KOPT-K1 (cell line): ENCODE results near the gene CCDC82.

Experiments used
- H3K27ac ChIP-seq: fragments of 200-600 bp; sonication (generic); 2 replicates; pipeline ENCODE4 v1.5.1; 2016; ENCODE audit warnings: antibody characterized with exemption, mild to moderate bottlenecking, low read depth, low read length; ENCODE audit not compliant: poor library complexity, severe bottlenecking
- H3K36me3 ChIP-seq: fragments of 200-600 bp; sonication (generic); 2 replicates; pipeline ENCODE4 v1.5.1; 2017; ENCODE audit warnings: antibody characterized with exemption, mild to moderate bottlenecking, low read length, moderate library complexity; ENCODE audit not compliant: insufficient read depth
- H3K9me3 ChIP-seq: fragments of 200-600 bp; sonication (generic); 2 replicates; pipeline ENCODE4 v1.5.1; 2017; ENCODE audit warnings: antibody characterized with exemption, low read length, mild to moderate bottlenecking; ENCODE audit not compliant: insufficient read depth, poor library complexity, severe bottlenecking

The CCDC82 gene

DNA sequence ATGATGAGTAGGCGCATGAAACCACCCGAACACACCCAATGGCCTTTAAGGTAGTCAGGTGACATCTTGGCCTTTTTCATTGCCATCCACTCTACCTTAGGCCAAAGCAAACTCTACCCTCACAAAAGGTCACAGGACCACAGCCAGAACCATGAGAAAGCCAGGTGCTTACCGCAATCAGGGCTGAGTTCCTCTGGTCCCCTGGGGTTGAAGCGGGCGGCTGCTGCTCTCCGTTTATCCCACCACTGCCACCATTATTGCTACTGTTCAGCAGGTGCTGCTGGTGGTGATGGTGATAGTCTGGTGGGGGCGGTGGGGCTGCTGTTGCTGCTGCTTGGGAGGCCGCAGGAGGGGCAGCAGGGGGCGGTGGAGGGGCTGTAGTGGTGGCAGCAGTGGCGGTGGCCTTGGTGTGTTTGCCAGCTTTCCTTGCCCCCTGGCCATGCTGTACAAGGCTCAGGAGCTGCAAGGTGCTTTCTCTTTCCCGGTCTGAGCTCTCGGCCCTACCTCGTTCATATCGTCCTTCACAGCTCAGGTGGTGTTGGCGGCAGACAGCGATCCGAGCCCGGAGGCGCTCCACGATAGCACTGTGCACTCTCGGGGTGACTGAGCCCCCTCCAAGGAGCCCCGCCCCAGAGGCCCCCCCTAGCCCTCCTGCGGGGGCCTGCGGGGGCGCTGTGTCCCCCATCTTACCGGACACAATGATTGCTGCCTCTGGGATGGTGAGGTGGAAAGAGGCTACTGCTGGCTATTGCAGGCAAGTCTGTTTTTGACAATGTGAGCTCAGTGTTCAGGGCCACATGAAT is 48.3 kb downstream of the CCDC82 start:
- no peaks in the 10 kb centered on the region for H3K9me3 ChIP-seq
- H3K27ac ChIP-seq: no peak overlapping the region
- no peaks in the 10 kb centered on the region for H3K36me3 ChIP-seq

DNA sequence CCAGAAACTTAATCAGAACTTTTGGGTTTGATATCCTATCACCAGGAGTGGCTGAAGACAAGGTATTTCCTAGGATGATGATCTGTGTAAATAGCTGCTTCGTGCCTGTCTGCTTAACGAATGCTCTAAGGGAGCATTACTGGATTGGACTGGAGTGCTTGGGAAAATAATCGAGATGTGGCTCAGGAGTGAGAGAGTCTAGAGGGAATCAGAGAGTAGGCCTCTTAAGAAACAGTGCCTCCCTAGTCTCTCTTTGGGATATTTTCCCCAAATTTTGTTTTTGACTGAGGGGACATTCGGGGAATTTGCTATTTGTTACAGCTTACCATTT is 49.2 kb downstream of the CCDC82 start:
- Histone ChIP-seq H3K36me3 (no peaks in the 10 kb centered on the region), H3K27ac (no peak overlapping the region), H3K9me3 (no peaks in the 10 kb centered on the region)

DNA sequence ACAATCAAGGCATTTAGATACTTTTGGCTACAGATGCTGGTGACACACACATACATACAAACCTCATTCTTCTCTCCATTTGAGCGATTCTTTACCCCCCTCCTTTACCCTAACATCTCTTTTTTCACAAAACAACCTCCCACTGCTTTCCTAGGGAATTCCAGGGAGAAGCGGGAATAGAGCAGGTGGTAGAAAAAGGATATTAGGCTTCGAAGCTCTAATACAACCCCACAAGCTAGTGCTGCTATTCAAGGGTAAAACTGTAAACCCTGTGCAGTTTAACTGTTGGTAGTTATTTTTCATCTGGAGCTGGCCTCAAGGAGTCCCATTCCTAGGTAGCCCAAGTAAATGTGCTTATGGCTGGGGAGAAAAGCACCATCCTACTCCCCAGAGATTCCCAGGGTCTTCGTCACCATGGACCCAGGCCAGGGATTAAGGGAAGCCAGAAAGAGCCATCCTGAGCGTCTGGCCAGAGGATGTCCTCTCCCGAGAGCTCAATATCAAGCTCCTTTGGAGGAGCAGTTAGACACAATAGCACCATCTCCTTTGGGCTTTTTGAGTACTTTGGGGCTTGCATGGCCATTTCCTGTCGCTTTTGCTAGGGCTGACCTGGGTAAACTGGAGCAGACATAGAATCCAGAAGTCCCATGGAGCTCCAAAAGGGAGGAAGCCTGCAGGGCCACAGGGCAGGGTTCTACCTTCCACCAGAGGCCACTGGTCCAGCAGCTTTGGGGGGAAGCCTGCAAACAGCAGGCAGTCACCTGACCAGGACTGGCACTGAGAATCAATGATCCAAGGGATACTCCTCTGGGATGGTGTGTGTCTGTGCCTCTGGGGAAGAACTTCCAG is 49.8 kb downstream of the CCDC82 start:
- no peaks in the 10 kb centered on the region for H3K9me3 ChIP-seq
- H3K27ac ChIP-seq: no peak overlapping the region
- no peaks in the 10 kb centered on the region for H3K36me3 ChIP-seq

DNA sequence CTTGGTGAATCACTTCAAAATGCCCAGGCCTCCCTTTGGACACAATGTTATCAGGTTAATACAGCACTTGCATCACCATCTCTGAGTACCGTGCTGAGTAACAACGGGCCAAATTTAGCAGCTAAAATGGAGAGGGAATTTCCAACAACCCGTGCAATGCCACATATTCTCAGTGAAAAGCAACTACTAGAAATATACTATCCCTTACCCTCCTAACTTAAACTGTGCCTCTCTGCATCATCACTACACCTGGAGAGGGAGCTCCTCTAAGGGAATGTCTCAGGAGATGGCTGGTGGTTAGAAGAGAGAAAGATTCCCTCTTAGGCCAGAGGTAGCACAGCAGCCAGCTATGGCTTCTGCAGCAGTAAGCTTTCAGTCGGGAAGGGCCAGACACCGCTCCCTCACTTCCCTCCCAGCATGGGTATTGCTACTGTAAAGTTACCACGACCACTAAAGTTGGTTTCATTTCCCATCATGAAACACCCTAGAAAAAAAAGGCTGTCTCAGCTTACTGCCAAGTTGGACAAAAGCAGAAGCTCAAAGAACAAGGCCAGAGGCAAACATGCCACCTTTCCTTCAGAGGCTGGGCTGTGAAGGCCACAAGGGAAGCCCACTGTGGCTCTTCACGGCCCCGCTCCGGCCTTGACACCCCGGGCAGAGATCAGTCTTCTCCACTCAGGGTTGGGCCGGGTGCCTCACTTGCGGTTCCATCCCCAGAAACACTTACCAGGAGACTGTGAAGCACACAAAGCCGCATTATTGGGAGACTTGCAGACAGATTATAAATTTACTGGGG is 50.6 kb downstream of the CCDC82 start:
- Histone ChIP-seq H3K27ac (no peak overlapping the region), H3K9me3 (no peaks in the 10 kb centered on the region), H3K36me3 (no peaks in the 10 kb centered on the region)

DNA sequence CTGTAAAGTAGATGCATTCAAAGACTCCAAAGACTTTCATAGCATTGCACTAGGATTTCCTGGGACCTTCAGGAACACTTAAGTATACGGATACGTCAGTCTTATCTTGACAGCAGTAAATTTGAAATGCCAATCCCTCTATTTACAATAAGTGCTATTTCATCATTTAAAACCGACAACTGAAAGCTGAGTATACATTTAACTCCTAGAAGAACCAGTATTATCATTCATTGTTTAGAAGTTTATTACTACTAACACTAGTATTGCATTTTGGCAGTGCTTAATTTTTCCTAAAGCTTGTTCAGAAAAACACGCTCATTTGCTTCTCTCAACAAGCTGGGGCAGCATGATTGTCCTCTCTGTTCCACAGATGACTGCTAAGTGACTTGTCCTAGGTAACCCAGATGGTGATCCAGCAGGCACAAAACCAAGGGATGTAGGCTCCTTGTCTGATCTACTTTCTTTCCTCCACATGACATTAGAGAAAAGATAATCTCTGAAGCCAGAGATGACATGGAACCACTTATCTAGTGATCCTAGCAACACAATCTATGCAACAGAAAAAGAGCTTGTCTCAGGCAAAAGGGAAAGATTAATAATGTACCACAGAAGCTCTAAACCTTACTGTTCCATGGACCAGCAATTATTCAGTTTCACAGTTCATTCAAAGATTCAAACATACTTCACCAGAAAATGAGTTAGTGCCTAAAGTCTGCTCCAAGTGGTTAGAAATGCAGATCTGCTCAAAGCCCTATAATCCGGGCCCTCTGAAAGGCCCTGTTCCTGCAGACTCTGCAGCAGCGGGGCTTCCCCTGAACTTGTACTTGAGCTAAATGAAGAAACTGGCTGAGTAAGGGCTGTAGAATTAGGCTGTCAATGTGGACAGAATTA is 51.9 kb downstream of the CCDC82 start:
- Histone ChIP-seq H3K9me3 (no peaks in the 10 kb centered on the region), H3K27ac (no peak overlapping the region)

DNA sequence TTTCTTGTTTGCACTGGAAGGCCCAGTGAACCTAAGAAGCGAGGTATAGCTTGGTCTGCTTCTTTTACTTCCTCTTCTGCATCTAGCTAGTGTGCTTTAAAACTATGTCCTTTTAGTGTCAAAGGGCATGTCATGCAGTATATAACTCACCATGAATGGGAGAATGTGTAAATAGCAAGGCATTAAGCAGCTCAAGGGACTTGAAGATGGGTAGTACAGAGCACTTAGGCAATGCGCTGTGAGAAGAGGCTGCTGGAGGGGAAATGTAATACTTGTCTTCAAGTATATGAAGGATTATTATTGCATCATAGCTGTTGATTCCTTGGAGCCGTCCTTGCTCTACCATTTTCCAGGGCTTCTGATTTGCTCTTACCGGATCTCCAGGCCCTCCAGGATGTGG is 54.3 kb downstream of the CCDC82 start:
- Histone ChIP-seq H3K36me3 (no peaks in the 10 kb centered on the region), H3K9me3 (no peaks in the 10 kb centered on the region), H3K27ac (no peak overlapping the region)

More for the DNA sequence above, 51.9 kb downstream of the CCDC82 start:
- H3K36me3 ChIP-seq: no peaks in the 10 kb centered on the region

DNA sequence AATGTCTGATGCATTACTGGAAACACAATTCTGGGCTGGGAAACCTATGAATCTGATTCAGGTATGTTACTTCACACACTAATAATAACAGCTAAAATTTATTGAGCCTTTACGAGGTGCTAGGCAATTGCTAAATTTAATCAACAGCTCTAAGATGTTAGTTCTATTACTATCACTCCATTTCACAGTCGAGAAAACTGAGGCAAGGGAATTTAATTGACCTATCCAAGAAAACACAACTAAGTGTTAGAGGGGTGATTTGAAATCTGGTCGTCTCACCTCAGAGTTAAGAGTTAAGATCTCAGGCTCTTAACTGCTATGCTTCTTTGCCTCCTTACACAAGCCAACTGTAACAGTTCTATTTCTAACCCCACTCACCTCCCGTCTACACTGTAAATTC is 55.5 kb downstream of the CCDC82 start:
- Histone ChIP-seq H3K36me3 (no peaks in the 10 kb centered on the region), H3K27ac (no peak overlapping the region), H3K9me3 (no peaks in the 10 kb centered on the region)

DNA sequence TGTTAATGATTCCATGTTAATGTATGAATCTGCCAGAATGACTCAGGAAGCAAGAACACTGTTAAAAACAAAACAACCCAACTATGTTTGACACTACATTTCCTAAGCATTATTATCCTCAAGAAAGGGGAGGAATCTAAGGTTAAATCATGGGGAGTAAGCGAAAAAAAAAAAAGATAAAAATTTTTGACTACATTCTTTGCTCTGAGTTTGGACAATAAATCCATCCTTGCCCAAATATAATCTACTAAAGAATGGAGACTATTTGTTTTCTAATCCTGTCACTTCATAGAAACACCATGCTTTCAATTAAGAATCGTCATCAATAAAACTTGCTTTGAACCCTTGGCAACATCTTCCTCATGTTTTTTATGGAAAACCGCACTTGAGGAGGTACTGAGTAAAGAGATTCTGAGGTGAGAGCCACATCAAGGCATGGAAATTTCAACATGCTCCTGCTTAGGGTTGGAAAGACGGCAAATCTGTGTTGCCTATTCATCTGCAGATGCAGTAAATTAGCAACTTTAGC is 56.5 kb downstream of the CCDC82 start:
- Histone ChIP-seq H3K27ac (no peak overlapping the region), H3K36me3 (no peaks in the 10 kb centered on the region), H3K9me3 (no peaks in the 10 kb centered on the region)

DNA sequence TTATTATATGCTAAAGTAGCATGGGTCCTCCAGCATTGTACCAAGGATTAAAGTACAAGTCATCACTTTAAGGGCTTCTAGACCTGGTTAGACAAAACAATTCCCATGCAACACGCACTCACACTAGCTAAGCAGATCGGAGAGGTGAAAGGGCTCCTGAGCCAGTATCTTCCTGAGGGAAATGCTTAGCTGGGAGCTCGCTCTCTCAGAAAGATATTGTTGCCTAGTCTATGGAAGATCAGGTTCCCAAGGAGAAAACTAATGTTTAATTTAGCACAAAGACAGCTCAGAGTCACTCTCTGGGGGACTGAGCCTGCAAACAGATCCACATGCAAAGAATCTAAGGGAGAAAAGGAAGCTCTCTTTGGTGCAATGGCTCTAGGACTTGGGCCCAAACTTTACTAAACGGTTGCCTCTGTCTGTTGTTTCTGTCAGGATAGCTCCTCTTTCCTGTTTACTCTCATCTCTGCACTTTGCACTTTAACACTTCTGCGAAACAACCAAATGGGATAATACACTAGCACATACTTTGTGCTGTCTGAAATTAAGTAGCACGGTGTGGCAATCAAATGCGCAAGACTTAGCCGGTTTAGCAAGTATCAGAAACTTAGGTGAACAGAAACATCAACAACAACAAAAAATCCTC is 57.5 kb downstream of the CCDC82 start:
- Histone ChIP-seq H3K27ac (no peak overlapping the region), H3K36me3 (no peaks in the 10 kb centered on the region), H3K9me3 (no peaks in the 10 kb centered on the region)

DNA sequence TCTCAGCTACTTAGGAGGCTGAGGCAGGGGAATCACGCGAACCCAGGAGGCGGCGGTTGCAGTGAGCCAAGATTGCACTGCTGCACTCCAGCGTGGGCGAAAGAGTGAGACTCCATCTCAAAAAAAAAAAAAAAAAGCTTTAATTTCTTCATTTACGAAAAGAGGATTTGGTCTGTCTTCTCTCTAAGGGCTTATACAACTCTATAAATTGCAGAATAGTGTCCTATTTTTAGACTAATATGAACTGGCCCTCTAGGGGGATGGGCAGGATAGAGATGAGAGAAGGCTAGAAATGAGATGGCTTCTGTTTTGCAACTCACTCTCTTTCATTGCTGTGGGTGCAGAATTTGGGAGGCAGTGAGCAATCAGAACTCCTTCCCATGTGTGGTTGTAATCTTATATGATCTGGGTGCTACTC is 58.0 kb downstream of the CCDC82 start:
- no peaks in the 10 kb centered on the region for H3K36me3 ChIP-seq
- no peak overlapping the region for H3K27ac ChIP-seq
- H3K9me3 ChIP-seq: no peaks in the 10 kb centered on the region

DNA sequence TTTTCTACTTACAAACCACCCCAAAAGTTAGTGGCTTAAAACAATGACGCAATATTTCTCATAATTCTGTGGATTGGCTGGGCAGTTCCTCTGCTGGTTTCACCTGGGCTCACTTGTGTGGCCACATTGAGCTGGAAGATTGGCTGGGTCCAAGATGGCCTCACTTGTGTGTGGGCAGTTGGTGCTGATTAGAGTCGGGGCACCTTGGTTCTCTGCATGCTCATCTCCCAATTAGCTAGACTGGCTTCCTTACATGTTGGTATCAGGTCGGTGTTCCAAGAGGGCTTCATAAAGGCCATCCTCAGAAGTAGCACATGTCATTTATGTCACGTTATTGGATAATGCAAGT is 59.2 kb downstream of the CCDC82 start:
- Histone ChIP-seq H3K9me3 (no peaks in the 10 kb centered on the region), H3K36me3 (no peaks in the 10 kb centered on the region), H3K27ac (no peak overlapping the region)

DNA sequence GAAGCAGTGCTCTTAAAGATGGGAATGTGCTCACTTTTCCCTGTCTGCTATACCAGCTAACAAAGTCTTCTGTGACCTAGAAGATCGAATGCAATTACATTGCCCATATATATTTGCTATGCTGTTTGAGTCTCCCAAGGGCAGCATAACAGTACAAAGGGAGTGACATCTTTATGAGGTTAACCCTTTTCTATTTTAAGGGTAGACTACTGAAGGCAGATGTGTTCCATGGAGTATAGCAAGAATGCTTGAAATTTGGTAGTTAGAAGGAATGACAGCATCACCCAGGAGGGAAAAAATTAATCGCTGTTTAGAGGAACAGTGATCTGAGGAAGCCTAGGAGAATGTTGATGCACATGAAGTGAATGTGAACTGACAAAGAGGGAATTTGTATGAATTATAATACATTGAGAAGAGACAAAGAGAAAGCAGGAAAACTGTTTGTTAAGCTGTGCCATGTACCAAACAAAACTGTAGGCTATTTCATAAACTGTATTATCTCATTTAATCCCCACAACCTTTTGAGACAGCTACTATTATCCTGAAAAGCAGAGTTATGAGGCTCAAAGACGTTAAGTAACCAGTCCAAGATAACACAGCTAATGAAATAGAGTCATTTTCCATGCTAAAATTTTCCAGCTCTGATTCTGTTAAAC is 59.7 kb downstream of the CCDC82 start:
- H3K9me3 ChIP-seq: no peaks in the 10 kb centered on the region
- no peaks in the 10 kb centered on the region for H3K36me3 ChIP-seq
- H3K27ac ChIP-seq: no peak overlapping the region

DNA sequence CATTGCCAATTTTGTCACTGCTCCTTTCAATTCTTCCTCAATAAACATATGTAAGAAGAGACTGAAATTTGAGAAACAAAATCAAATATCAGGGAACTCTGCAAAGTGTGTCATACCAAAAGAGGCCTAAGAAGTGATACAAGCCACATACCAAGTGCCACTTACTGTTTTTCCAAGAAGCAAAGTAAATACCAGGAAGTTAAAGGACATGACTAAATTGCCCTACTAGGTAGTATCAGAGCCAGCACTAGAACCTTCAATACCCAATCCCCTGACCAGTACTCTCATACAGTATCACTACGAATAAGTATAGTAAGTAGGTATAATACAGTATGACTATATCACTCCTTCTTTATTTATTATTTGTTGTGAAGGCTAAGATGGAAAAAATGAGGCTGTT is 60.3 kb downstream of the CCDC82 start:
- H3K36me3 ChIP-seq: no peaks in the 10 kb centered on the region
- H3K9me3 ChIP-seq: no peaks in the 10 kb centered on the region
- no peak overlapping the region for H3K27ac ChIP-seq
